Loucy (cell line): ENCODE measurements around the gene GMCL2.

Experiments
- CTCF ChIP-seq: fragments of 200-600 bp; sonication (generic); conservative IDR thresholded peaks from 2 replicates; pipeline ENCODE4 v1.5.1; 2014; ENCODE audit warnings: mild to moderate bottlenecking, antibody characterized with exemption, low read length
- EZH2phosphoT487 ChIP-seq: fragments of 200-600 bp; IDR thresholded peaks from 2 replicates; pipeline ENCODE4 v1.6.1; 2018; ENCODE audit warnings: antibody characterized with exemption, mild to moderate bottlenecking, moderate library complexity, borderline replicate concordance

GRCh38 chr5:178199581-178200434 lies 12.6 kb upstream of the GMCL2 start:
- TF ChIP-seq CTCF (no peak), EZH2phosphoT487 (no peak)
